Measurements from ENCODE around the gene SEC11C.

SEC11C gene

DNA sequence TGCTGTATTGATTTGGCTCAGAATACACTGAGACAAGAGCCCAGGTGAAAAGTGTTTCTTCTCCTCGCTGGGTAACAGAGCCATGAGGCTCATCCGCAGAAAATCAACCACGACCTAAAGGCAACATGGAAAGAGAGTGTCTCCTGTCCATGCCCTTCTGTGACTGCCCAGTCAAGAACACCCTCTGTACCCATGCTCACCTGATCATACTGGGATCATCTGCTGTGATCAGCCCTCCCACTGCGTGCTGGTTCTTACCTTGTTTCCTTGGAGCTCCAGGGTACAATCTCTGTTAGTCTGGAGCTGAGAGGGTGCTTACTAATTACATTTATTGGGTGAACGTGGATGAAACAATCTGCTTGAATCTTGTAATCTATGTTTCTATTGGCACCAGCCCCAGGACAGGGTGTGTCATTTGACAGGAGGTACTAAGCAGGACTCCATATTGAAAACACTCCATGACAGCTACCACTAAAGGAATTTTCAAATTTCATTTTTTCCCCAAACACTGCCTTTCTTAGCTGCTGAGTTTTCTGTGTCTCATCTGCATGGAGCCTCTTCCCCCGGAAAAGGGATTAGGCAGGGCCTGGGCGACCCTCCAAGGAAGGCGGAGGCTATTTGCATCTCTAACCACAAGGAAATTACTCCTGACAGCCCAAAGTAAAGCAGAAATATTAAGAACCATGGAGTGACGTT is 40.6 kb downstream of the SEC11C start:
- CTCF ChIA-PET = no interaction called here
- peak; percentile 0 for DNase-seq (ENCODE audit: low spot score)
- TF ChIP-seq, protein P1, sequence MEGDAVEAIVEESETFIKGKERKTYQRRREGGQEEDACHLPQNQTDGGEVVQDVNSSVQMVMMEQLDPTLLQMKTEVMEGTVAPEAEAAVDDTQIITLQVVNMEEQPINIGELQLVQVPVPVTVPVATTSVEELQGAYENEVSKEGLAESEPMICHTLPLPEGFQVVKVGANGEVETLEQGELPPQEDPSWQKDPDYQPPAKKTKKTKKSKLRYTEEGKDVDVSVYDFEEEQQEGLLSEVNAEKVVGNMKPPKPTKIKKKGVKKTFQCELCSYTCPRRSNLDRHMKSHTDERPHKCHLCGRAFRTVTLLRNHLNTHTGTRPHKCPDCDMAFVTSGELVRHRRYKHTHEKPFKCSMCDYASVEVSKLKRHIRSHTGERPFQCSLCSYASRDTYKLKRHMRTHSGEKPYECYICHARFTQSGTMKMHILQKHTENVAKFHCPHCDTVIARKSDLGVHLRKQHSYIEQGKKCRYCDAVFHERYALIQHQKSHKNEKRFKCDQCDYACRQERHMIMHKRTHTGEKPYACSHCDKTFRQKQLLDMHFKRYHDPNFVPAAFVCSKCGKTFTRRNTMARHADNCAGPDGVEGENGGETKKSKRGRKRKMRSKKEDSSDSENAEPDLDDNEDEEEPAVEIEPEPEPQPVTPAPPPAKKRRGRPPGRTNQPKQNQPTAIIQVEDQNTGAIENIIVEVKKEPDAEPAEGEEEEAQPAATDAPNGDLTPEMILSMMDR (conservative IDR thresholded peaks at IDR 0.05; ENCODE audit: low read depth) = no peak
- POLR2A ChIA-PET (ENCODE audit: low non-redundant PET) = no interaction called here
- peak overlapping the region; percentile 44 for H3K27ac ChIP-seq

- H3K27ac ChIP-seq = no peak overlapping the region
- DNase-seq (ENCODE audit: low spot score) = no peak
- CTCF ChIA-PET = no interaction called here
- POLR2A ChIA-PET (ENCODE audit: low non-redundant PET) = no interaction called here
- TF ChIP-seq, protein P1 (conservative IDR thresholded peaks at IDR 0.05; ENCODE audit: low read depth) = no peak
These were observed 43.0 kb downstream of the SEC11C start for GRCh38 chr18:59182673-59183072.

DNA sequence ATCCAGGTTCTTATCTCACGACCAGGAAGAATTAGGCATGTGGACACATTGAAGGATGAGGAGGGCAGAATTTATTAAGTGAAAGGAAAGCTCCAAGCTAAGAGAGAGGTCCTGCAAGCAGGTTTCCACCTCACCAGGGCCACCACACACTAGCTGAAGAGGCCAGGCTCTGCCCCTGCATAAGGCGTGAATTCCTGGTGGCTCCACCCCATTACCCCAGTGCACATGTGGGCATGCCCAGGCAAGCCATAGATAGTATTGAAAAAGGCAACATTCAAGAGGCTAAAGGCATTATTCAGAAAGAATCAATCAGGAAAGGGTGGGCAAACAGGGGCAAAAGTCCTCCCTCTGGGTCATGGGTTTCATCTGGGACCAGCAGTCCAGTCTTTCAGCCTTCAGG is 49.3 kb downstream of the SEC11C start:
- DNase-seq (ENCODE audit: low spot score) = no peak
- ChIA-PET POLR2A (ENCODE audit: low non-redundant PET) (no interaction called here), CTCF (interaction anchor here (0.5 kb wide), 1 partner anchor 784 kb away, joined by 5 read pairs; no protein-coding TSS in a partner anchor)
- TF ChIP-seq, protein P1 (conservative IDR thresholded peaks at IDR 0.05; ENCODE audit: low read depth) = no peak
- no peak overlapping the region for H3K27ac ChIP-seq

- ChIA-PET POLR2A (ENCODE audit: low non-redundant PET) (no interaction called here), CTCF (no interaction called here)
- no peak overlapping the region for H3K27ac ChIP-seq
- TF ChIP-seq, protein P1 (conservative IDR thresholded peaks at IDR 0.05; ENCODE audit: low read depth) = no peak
- DNase-seq (ENCODE audit: low spot score) = no peak
These were observed 50.1 kb downstream of the SEC11C start for GRCh38 chr18:59189746-59190145.

- ChIA-PET CTCF (no interaction called here), POLR2A (ENCODE audit: low non-redundant PET) (no interaction called here)
- H3K27ac ChIP-seq = no peak overlapping the region
- TF ChIP-seq, protein P1 (conservative IDR thresholded peaks at IDR 0.05; ENCODE audit: low read depth) = no peak
- DNase-seq (ENCODE audit: low spot score) = no peak
These were observed 56.6 kb downstream of the SEC11C start for GRCh38 chr18:59196161-59196725.

DNA sequence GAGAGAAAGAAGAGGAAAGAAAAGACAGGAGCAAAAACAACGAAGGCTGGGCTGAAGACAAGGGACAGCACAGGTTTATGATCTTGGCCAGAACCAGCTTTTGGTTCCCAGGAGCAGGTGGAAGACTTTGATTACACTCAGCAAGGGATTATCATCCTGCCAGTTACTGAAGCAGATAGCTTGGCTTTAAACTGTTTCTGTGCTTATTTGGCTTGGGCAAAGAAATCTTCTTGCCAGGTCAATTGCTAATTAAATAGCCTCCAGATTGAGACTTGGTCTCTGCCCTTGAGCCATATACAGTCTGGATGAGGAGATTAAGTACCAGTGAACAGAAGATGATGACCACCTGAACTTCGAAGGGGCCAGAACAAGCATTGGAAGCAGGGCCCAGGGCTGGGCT is 58.0 kb downstream of the SEC11C start:
- TF ChIP-seq, protein P1 (conservative IDR thresholded peaks at IDR 0.05; ENCODE audit: low read depth) = no peak
- ChIA-PET CTCF (interaction anchor here (0.7 kb wide), 2 partner anchors 67 to 100 kb away, joined by 3 read pairs; no protein-coding TSS in a partner anchor), POLR2A (ENCODE audit: low non-redundant PET) (no interaction called here)
- H3K27ac ChIP-seq = no peak overlapping the region
- DNase-seq (ENCODE audit: low spot score) = no peak

Data from RWPE1 (cell line).